OCI-LY7 (cell line): ENCODE data around the gene TMEM135. TPM values are rescaled to one million over a fixed set of nuclear protein-coding genes. Genes with fewer than 3 reads are reported as not detected.

Experiments
- BruUV-seq: library from RNA; stranded (reverse); fragments of 400-500 nt; replicated peaks from 2 replicates; lab custom pipeline; 2021; lab: Mats Ljungman, UMichigan
- CTCF ChIA-PET: fragments of 300-600 bp; sonication (Branson Sonifier 250); formaldehyde crosslinking; loops from one replicate; lab custom pipeline; 2022; ENCODE audit warnings: antibody characterized with exemption; ENCODE audit not compliant: unreplicated experiment; lab: Charles Lee
- POLR2A ChIA-PET: fragments of 300-600 bp; sonication (Branson Sonifier 250); formaldehyde crosslinking; loops from one replicate; lab custom pipeline; 2022; ENCODE audit warnings: antibody characterized with exemption; lab: Charles Lee
- DNase-seq: peaks from one replicate; pipeline ENCODE4 v3.0.0-alpha.2; 2015; ENCODE audit warnings: low spot score
- H2AFZ ChIP-seq: fragments of 200-600 bp; sonication (generic), shearing (Covaris generic); 2 replicates; pipeline ENCODE4 v1.6.1; 2014; ENCODE audit warnings: mild to moderate bottlenecking, antibody characterized with exemption, low read length, moderate library complexity
- H3K27ac ChIP-seq: fragments of 200-600 bp; sonication (generic); 2 replicates; pipeline ENCODE4 v1.5.1; 2014; ENCODE audit warnings: mixed run types, low read depth, mild to moderate bottlenecking, moderate library complexity, low read length, inconsistent platforms; ENCODE audit not compliant: poor library complexity, severe bottlenecking
- H3K36me3 ChIP-seq: fragments of 200-600 bp; sonication (generic); 2 replicates; pipeline ENCODE4 v1.6.1; 2014; ENCODE audit warnings: mild to moderate bottlenecking, antibody characterized with exemption, low read length, moderate library complexity, mixed read lengths; ENCODE audit not compliant: insufficient read depth
- H3K4me1 ChIP-seq: fragments of 200-600 bp; sonication (generic); 2 replicates; pipeline ENCODE4 v1.5.1; 2014; ENCODE audit warnings: mild to moderate bottlenecking, low read length; ENCODE audit not compliant: insufficient read depth, poor library complexity, severe bottlenecking
- H3K4me2 ChIP-seq: fragments of 200-600 bp; sonication (generic); 2 replicates; pipeline ENCODE4 v1.6.1; 2014; ENCODE audit warnings: mild to moderate bottlenecking, low read length
- H3K4me3 ChIP-seq: fragments of 200-600 bp; sonication (generic); 2 replicates; pipeline ENCODE4 v1.5.1; 2014; ENCODE audit warnings: mild to moderate bottlenecking, low read depth, low read length; ENCODE audit not compliant: poor library complexity, severe bottlenecking
- H3K79me2 ChIP-seq: fragments of 200-600 bp; sonication (generic); 2 replicates; pipeline ENCODE4 v1.6.1; 2016; ENCODE audit warnings: low read depth, mild to moderate bottlenecking, low read length, moderate library complexity, mixed read lengths; ENCODE audit not compliant: insufficient read depth
- H3K9me2 ChIP-seq: fragments of 200-600 bp; sonication (generic); 2 replicates; pipeline ENCODE4 v1.6.1; 2016; ENCODE audit warnings: mild to moderate bottlenecking, low read length, mixed read lengths; ENCODE audit not compliant: insufficient read depth
- H3K9me3 ChIP-seq: fragments of 200-600 bp; sonication (generic); 2 replicates; pipeline ENCODE4 v1.6.1; 2014; ENCODE audit warnings: mild to moderate bottlenecking, mixed run types, low read length, mixed read lengths
- H4K20me1 ChIP-seq: fragments of 200-600 bp; sonication (generic); 2 replicates; pipeline ENCODE4 v1.6.1; 2014; ENCODE audit warnings: mild to moderate bottlenecking, antibody characterized with exemption, low read length, moderate library complexity, mixed read lengths; ENCODE audit not compliant: insufficient read depth
- EZH2phosphoT487 ChIP-seq: fragments of 200-600 bp; sonication (generic); IDR thresholded peaks from 2 replicates; pipeline ENCODE4 v1.6.1; 2018; ENCODE audit warnings: low read depth, borderline replicate concordance, mild to moderate bottlenecking, mixed run types, antibody characterized with exemption, low read length, moderate library complexity, mixed read lengths
- intact Hi-C: fragments of 100-400 bp; cut with micrococcal nuclease; formaldehyde crosslinking; loops from one replicate; pipeline ENCODE4 v1.10.0; 2022; ENCODE audit not compliant: unreplicated experiment
- total RNA-seq, 2 experiments: library from RNA; depleted of rRNA in 1 of 2; stranded (reverse); fragments of >200 nt in 1 of 2; shearing (Covaris generic) in 1 of 2; gene quantifications; 2 replicates each; pipeline ENCODE4 v1.2.3, GENCODE V29; 2014 to 2022
- TF ChIP-seq, protein P1 (sequence below): fragments of 200-600 bp; sonication (generic); conservative IDR thresholded peaks from 2 replicates; pipeline ENCODE4 v1.5.1; 2014; ENCODE audit warnings: mild to moderate bottlenecking, antibody characterized with exemption, low read length, moderate library complexity, mixed read lengths

TMEM135 gene
- total RNA-seq, 2 experiments from 2014 or later, result 14.5 to 56.4 TPM

DNA sequence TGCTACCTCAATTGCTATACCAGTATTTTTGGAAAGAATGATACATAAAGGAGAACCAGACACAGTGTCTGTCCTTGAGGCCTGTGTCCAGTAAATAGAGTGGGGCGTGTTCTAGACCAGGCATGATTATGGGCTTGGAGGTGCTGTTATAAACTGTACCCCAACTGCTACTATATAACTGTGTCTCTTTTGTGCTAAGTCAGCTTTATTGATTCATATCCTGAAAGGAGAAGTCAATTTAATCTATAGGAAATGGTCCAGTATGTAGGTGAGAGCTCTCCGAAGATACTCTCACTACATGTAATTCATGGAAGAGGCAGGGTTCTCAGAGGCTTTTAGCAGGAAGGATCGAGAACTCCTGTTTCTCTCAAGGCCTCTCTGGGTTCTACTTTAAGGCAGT is 334.3 kb downstream of the TMEM135 start:
- no peaks in the 10 kb centered on the region for H3K9me2 ChIP-seq
- H3K79me2 ChIP-seq, result no peaks in the 10 kb centered on the region
- H3K27ac ChIP-seq, result no peak overlapping the region
- no peak for TF ChIP-seq EZH2phosphoT487
- TF ChIP-seq, protein P1, sequence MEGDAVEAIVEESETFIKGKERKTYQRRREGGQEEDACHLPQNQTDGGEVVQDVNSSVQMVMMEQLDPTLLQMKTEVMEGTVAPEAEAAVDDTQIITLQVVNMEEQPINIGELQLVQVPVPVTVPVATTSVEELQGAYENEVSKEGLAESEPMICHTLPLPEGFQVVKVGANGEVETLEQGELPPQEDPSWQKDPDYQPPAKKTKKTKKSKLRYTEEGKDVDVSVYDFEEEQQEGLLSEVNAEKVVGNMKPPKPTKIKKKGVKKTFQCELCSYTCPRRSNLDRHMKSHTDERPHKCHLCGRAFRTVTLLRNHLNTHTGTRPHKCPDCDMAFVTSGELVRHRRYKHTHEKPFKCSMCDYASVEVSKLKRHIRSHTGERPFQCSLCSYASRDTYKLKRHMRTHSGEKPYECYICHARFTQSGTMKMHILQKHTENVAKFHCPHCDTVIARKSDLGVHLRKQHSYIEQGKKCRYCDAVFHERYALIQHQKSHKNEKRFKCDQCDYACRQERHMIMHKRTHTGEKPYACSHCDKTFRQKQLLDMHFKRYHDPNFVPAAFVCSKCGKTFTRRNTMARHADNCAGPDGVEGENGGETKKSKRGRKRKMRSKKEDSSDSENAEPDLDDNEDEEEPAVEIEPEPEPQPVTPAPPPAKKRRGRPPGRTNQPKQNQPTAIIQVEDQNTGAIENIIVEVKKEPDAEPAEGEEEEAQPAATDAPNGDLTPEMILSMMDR, result no peak
- H3K4me1 ChIP-seq, result peaks cover 13% of the 10 kb centered on the region
- ChIA-PET POLR2A (no interaction called here), CTCF (no interaction called here)
- H3K4me2 ChIP-seq, result no peak overlapping the region
- H3K4me3 ChIP-seq, result no peak overlapping the region
- H3K36me3 ChIP-seq, result peaks cover 91% of the 10 kb centered on the region
- DNase-seq, result no peak
- no peaks in the 10 kb centered on the region for H4K20me1 ChIP-seq
- peaks cover 5% of the 10 kb centered on the region; the same call in 1 of the 2 replicates for H3K9me3 ChIP-seq
- intact Hi-C loops, result no loop called here
- no peak overlapping the region for H2AFZ ChIP-seq
- BruUV-seq, result no TSS peak

Other genes starting within 250 kb of the TMEM135 start
- gene PRSS23, start 237.4 kb upstream of the TMEM135 start, total RNA-seq (2014; rRNA removed; shearing (Covaris generic)), result not detected in 2 replicates
- gene PRSS23, start 237.4 kb upstream of the TMEM135 start, total RNA-seq (2022), result not detected in 2 replicates
- 0.05 TPM in 1 of 2 replicates, not detected in the other for gene FZD4, start 82.5 kb upstream of the TMEM135 start, total RNA-seq (2014; rRNA removed; shearing (Covaris generic))
- 0.06 and 0.17 TPM in 2 replicates for gene FZD4, start 82.5 kb upstream of the TMEM135 start, total RNA-seq (2022)